Pons (tissue), 1 donor: ENCODE measurements around the gene HOTAIR.

Source experiments
- DNase-seq: peaks from one replicate; pipeline ENCODE4 v3.0.0-alpha.2; 2016; ENCODE audit warnings: low spot score

HOTAIR gene

GRCh38 chr12:53961025-53961761 is 13.6 kb downstream of the HOTAIR start:
- no peak for DNase-seq

- no peak for DNase-seq
Observed at GRCh38 chr12:53960187-53961024, 14.3 kb downstream of the HOTAIR start.

- no peak for DNase-seq
Observed at GRCh38 chr12:53959314-53959713, 15.4 kb downstream of the HOTAIR start.

- no peak for DNase-seq
Observed at GRCh38 chr12:53958128-53958527, 16.6 kb downstream of the HOTAIR start.

- no peak for DNase-seq
Observed at GRCh38 chr12:53956914-53957536, 17.7 kb downstream of the HOTAIR start.

GRCh38 chr12:53956251-53956887 is 18.4 kb downstream of the HOTAIR start:
- DNase-seq = no peak

GRCh38 chr12:53955776-53956250 is 18.9 kb downstream of the HOTAIR start:
- DNase-seq = no peak

- DNase-seq = no peak
Observed at GRCh38 chr12:53955036-53955775, 19.5 kb downstream of the HOTAIR start.

GRCh38 chr12:53954694-53955035 is 20.1 kb downstream of the HOTAIR start, which contains the start of gene HOXC12:
TSS of gene HOXC12 (plus strand) at chr12:53954903. CDS start at chr12:53954930, 27 bp downstream.
- no peak for DNase-seq

- DNase-seq = no peak
Observed at GRCh38 chr12:53953831-53954693, 20.7 kb downstream of the HOTAIR start.

GRCh38 chr12:53952871-53953734 is 21.7 kb downstream of the HOTAIR start:
- no peak for DNase-seq

- no peak for DNase-seq
Observed at GRCh38 chr12:53952335-53952694, 22.4 kb downstream of the HOTAIR start.

GRCh38 chr12:53951577-53952334 is 23.0 kb downstream of the HOTAIR start:
- no peak for DNase-seq

- DNase-seq = no peak
Observed at GRCh38 chr12:53950789-53951576, 23.8 kb downstream of the HOTAIR start.

GRCh38 chr12:53950437-53950773 is 24.3 kb downstream of the HOTAIR start:
- DNase-seq = no peak

- DNase-seq = no peak
Observed at GRCh38 chr12:53949631-53950436, 24.9 kb downstream of the HOTAIR start.
